Lung (tissue), 12 donors: ENCODE data around the gene RHBDD3. TPM values are rescaled to one million over a fixed set of nuclear protein-coding genes. Genes with fewer than 3 reads are reported as not detected.

Experiments
- ATAC-seq: fragments of 200-7000 bp; cut with Tn5 transposase; one replicate; pipeline ENCODE4 v1.9.1; 2020; ENCODE audit warnings: moderate number of reproducible peaks; ENCODE audit not compliant: insufficient read depth, low FRiP score
- DNase-seq, 3 donors: peaks; one replicate each; pipeline ENCODE4 v3.0.0-alpha.2; 2013 to 2017
- H3K27ac ChIP-seq, 2 donors: one replicate each; pipeline ENCODE4 v1.5.1; 2013; ENCODE audit warnings: mild to moderate bottlenecking in 2 of 2, moderate library complexity in 2 of 2, control low read depth in 1 of 2, inconsistent platforms in 1 of 2, low read depth in 1 of 2, low read length in 1 of 2
- H3K27me3 ChIP-seq, 3 donors: one replicate each; pipeline ENCODE4 v1.5.1; 2013; ENCODE audit warnings: low read length in 2 of 3; ENCODE audit not compliant: control insufficient read depth in 3 of 3, insufficient read depth in 3 of 3
- H3K36me3 ChIP-seq, 4 donors: one replicate each; pipeline ENCODE4 v1.5.1; 2013; ENCODE audit warnings: low read length in 4 of 4, mild to moderate bottlenecking in 1 of 4, moderate library complexity in 1 of 4; ENCODE audit not compliant: control insufficient read depth in 4 of 4, insufficient read depth in 4 of 4
- H3K4me1 ChIP-seq, 5 donors: one replicate each; pipeline ENCODE4 v1.5.1; 2013; ENCODE audit warnings: low read length in 5 of 5, mild to moderate bottlenecking in 2 of 5, moderate library complexity in 1 of 5; ENCODE audit not compliant: control insufficient read depth in 5 of 5, insufficient read depth in 5 of 5
- H3K4me3 ChIP-seq: one replicate; pipeline ENCODE4 v1.5.1; 2013; ENCODE audit warnings: mild to moderate bottlenecking, control low read depth, moderate library complexity
- H3K9ac ChIP-seq, 2 donors: one replicate each; pipeline ENCODE4 v1.5.1; 2013; ENCODE audit warnings: low read length in 2 of 2, control low read depth in 1 of 2; ENCODE audit not compliant: insufficient read depth in 1 of 2
- H3K9me3 ChIP-seq, 4 donors: one replicate each; pipeline ENCODE4 v1.5.1; 2013; ENCODE audit warnings: low read length in 3 of 4, mild to moderate bottlenecking in 1 of 4, moderate library complexity in 1 of 4; ENCODE audit not compliant: control insufficient read depth in 4 of 4, insufficient read depth in 3 of 4
- WGBS, 2 donors: extraction: QIAGEN DNeasy Blood & Tissue Kit; methylation state at CpG; one replicate each; pipeline ENCODE4 v1.1.7; 2013; 5-methylcytosine and 5-hydroxymethylcytosine counted together
- polyA plus RNA-seq, 2 donors: library from polyadenylated mRNA; stranded (reverse); fragments of 200-250 nt; gene quantifications; one replicate each; pipeline ENCODE4 v1.2.1, GENCODE V29; 2013
- total RNA-seq, 2 donors: library from RNA; depleted of rRNA in 1 of 2; stranded (reverse); fragments of >200 nt in 1 of 2; gene quantifications; one replicate each; pipeline ENCODE4 v1.2.1, GENCODE V29; 2014 to 2021
- TF ChIP-seq, protein P1 (sequence below): IDR thresholded peaks from 2 replicates; pipeline ENCODE4 v1.5.1; 2012; ENCODE audit warnings: mild to moderate bottlenecking; ENCODE audit errors: control extremely low read depth, extremely low read depth
- donor health status: control.
- donor health status: control.
- donor health status: Bipolar disorder and iron deficiency.
- donor health status: healthy.
- donor health status: DM: yes; HTN: yes; CAD: no.

RHBDD3 gene
- total and polyA plus RNA-seq, 4 donors: 14.2 to 38.2 (median 32.8) TPM

- no peak for ATAC-seq
- H3K27me3 ChIP-seq: no peaks in the 10 kb centered on the region
- no peak for DNase-seq
- H3K27ac ChIP-seq: no peak overlapping the region
- WGBS, 2 donors: 93 to 95% methylated on average over 7 of the region's 7 CpGs
- H3K9ac ChIP-seq: no peak overlapping the region
- no peak overlapping the region for H3K4me3 ChIP-seq
- peaks cover 7 to 28% (median 14%) of the 10 kb centered on the region in 5 donors for H3K4me1 ChIP-seq
- TF ChIP-seq, protein P1, sequence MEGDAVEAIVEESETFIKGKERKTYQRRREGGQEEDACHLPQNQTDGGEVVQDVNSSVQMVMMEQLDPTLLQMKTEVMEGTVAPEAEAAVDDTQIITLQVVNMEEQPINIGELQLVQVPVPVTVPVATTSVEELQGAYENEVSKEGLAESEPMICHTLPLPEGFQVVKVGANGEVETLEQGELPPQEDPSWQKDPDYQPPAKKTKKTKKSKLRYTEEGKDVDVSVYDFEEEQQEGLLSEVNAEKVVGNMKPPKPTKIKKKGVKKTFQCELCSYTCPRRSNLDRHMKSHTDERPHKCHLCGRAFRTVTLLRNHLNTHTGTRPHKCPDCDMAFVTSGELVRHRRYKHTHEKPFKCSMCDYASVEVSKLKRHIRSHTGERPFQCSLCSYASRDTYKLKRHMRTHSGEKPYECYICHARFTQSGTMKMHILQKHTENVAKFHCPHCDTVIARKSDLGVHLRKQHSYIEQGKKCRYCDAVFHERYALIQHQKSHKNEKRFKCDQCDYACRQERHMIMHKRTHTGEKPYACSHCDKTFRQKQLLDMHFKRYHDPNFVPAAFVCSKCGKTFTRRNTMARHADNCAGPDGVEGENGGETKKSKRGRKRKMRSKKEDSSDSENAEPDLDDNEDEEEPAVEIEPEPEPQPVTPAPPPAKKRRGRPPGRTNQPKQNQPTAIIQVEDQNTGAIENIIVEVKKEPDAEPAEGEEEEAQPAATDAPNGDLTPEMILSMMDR: no peak
- H3K9me3 ChIP-seq: no peaks in the 10 kb centered on the region
- H3K36me3 ChIP-seq: peaks cover 4 to 28% (median 16%) of the 10 kb centered on the region in 4 donors
These were observed 2.5 kb downstream of the RHBDD3 start for GRCh38 chr22:29265305-29265704.

GRCh38 chr22:29263791-29264276 is 3.9 kb downstream of the RHBDD3 start:
- Histone ChIP-seq H3K4me1 (peaks cover 0 to 15% (median 7%) of the 10 kb centered on the region in 5 donors), H3K27me3 (no peaks in the 10 kb centered on the region), H3K27ac (no peak overlapping the region), H3K9me3 (no peaks in the 10 kb centered on the region), H3K9ac (no peak overlapping the region), H3K36me3 (peaks cover 4 to 20% (median 16%) of the 10 kb centered on the region in 4 donors), H3K4me3 (no peak overlapping the region)
- DNase-seq (no peak), ATAC-seq (no peak)
- TF ChIP-seq, protein P1: no peak
- WGBS, 2 donors: 93% methylated on average over 14 of the region's 14 CpGs

DNA sequence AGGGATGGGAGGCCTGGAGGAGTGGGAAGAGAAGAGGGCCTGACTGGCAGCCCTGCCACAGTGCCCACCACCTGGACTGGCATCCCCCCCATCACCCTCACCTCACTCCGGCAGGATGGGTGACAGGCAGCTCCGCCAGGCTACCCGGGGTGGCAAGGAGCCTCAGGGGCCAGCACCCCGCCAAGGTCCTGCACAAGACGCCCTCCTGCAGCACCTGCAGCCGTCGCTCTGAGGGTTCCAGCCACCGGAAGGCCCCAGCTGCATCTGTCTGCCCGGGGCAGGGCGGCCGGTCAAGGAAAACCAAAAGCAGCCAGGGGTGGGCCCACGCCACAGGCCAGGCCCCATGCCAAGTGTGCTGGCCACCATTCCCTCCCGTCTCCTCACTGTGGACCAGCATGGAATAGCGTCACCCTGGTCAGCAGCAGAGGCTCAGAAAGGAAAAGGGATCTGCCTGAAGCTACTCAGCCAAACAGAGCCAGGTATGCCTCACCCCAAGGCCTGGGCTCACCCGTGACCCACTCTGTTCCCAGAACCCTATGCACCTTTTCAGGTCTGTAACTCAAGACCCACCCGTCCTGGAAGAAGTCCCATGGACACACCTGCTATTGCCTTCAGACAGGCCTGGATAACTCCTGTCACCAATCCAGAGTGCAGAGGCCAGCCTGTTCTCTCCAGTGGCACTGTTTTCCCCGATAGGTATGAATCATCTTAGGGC is 7.0 kb downstream of the RHBDD3 start:
- TF ChIP-seq, protein P1: no peak
- H3K4me3 ChIP-seq: no peak overlapping the region
- ATAC-seq (no peak), DNase-seq (no peak)
- H3K27ac ChIP-seq: no peak overlapping the region
- peaks cover 4 to 22% (median 19%) of the 10 kb centered on the region in 4 donors for H3K36me3 ChIP-seq
- no peaks in the 10 kb centered on the region for H3K27me3 ChIP-seq
- H3K9ac ChIP-seq: no peak overlapping the region
- H3K9me3 ChIP-seq: no peaks in the 10 kb centered on the region
- no peaks in the 10 kb centered on the region for H3K4me1 ChIP-seq
- WGBS, 2 donors: 91 to 92% methylated on average over 17 of the region's 17 CpGs
